ENCODE results near the gene CNPPD1. TPM values are rescaled to one million over a fixed set of nuclear protein-coding genes. Genes with fewer than 3 reads are reported as not detected.

The CNPPD1 gene
- 54.2 and 55.3 TPM in 2 replicates for total RNA-seq

DNA sequence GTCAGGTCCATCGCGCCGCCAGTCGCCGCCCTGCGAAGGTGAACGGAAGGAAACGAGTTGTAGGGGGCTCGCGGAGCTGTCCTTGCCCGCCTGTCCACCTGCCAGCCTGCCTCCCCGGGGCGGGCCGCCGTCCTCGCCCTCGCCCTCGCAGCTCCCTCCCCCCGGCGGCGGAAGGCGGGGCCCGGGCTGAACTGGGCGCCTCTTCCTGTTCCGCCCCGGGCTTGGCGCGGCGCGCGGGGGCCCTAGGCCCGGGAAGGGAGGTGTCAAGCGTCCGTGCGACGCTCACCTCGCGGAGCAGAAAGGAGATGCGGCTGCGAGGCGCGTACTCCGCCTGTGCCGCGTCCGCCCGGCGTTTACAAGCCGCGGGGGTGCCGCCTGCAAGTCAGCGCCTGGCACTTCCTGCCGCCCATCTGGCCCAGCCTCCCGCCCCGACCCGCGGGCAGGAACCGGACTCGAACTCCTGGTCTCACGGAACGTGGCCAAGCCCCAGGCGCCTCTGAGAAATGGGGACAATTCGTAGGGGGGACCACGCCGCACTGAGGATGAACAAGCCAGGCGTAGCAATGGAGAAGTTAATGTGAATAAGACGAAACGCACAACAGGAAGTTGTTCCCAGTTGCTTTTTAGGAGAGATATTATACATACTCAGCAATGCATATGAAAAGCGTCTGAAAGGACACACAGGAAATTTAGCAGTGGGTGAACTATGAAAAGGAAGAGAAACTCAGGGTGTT is at the start of gene CNPPD1:
Gene CNPPD1 (minus strand): TSS at position 108 of the 734 bp plus-strand sequence. CDS start 97 bp downstream, at position 11.
- no peak for DNase-seq (ENCODE audit: low read depth)
- TF ChIP-seq, protein P1, sequence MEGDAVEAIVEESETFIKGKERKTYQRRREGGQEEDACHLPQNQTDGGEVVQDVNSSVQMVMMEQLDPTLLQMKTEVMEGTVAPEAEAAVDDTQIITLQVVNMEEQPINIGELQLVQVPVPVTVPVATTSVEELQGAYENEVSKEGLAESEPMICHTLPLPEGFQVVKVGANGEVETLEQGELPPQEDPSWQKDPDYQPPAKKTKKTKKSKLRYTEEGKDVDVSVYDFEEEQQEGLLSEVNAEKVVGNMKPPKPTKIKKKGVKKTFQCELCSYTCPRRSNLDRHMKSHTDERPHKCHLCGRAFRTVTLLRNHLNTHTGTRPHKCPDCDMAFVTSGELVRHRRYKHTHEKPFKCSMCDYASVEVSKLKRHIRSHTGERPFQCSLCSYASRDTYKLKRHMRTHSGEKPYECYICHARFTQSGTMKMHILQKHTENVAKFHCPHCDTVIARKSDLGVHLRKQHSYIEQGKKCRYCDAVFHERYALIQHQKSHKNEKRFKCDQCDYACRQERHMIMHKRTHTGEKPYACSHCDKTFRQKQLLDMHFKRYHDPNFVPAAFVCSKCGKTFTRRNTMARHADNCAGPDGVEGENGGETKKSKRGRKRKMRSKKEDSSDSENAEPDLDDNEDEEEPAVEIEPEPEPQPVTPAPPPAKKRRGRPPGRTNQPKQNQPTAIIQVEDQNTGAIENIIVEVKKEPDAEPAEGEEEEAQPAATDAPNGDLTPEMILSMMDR (IDR thresholded peaks at IDR 0.05; ENCODE audit: insufficient read depth, low read length, poor library complexity, severe bottlenecking) = no peak
- no peaks in the 10 kb centered on the region for H3K27me3 ChIP-seq (ENCODE audit: control insufficient read depth, insufficient read depth, low read length)
- H3K4me3 ChIP-seq (ENCODE audit: low read depth, low read length) = peak within 1 kb of the TSS; percentile 63
- H3K36me3 ChIP-seq (ENCODE audit: control insufficient read depth, insufficient read depth, low read length) = no peaks in the 10 kb centered on the region

GRCh38 chr2:219225350-219225749 is 48.6 kb upstream of the CNPPD1 start:
- Histone ChIP-seq H3K36me3 (ENCODE audit: control insufficient read depth, insufficient read depth, low read length) (no peaks in the 10 kb centered on the region), H3K4me3 (ENCODE audit: low read depth, low read length) (no peak overlapping the region), H3K27me3 (ENCODE audit: control insufficient read depth, insufficient read depth, low read length) (no peaks in the 10 kb centered on the region)
- no peak for DNase-seq (ENCODE audit: low read depth)
- TF ChIP-seq, protein P1 (IDR thresholded peaks at IDR 0.05; ENCODE audit: insufficient read depth, low read length, poor library complexity, severe bottlenecking) = no peak

DNA sequence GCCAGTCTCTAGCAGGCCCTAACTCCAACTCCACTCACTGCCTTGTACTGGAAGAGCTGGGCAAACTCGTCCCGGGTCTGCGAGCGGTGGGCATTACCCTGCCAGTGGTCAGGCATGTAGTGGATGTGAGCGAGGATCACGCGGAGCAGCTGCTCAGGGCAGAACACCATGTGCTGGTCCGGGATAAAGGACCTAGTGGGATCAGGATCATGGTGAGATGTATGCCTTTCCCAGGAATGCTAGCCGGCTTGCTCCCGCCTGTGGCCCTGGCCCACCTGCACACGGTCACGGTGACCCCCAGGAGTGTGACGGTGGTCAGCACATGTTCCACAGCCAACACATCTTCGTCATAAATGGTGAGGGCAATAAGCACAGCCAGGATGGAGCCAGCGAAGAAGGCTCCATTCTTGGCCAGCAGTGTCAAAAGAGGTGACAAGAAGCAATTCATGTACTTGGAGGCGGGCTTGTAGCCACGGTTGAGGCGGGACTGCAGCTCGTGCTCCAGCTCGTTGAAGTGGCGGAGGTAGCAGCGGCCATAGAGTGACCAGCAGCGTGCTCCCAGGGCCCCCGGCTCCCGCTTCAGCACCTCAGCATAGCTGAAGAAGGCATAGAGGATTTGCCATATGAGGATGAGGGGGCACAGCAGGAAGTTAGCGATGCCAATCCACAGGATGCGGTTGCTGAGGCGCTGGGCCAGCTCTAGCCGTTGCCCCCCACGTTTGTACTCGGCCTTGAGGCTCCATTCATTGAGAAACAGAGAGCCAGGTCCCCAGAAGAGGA is 47.3 kb upstream of the CNPPD1 start:
- no peaks in the 10 kb centered on the region for H3K36me3 ChIP-seq (ENCODE audit: control insufficient read depth, insufficient read depth, low read length)

DNA sequence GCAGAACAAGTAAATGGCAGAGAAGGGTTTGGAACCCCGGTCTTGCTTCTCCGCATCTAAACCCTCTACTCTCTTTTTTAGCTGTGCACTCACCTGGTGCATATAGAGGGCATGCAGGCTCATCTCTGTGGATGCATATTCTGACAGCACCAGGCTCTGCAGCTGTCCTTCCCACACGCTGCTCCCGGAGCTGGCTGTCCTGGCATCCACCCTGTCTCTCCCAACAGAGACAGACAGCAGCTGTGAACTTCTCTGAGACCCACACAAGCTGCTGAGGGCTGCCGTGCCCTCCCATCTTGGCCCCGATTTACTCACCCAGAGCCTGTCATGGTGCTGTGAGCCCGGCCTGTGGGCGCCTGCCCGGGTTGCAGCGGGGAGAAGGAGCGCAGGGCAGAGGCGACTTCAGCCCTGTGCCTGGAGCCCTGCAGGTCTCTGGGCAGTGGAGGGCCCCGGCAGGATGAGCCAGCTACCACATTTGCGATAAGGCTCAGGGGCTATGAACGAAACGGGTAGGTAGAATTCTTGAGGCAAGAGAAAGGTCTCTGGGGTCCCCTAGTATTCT is 45.3 kb upstream of the CNPPD1 start:
- H3K4me3 ChIP-seq (ENCODE audit: low read depth, low read length) = no peak overlapping the region
- no peaks in the 10 kb centered on the region for H3K36me3 ChIP-seq (ENCODE audit: control insufficient read depth, insufficient read depth, low read length)
- no peaks in the 10 kb centered on the region for H3K27me3 ChIP-seq (ENCODE audit: control insufficient read depth, insufficient read depth, low read length)
- TF ChIP-seq, protein P1 (IDR thresholded peaks at IDR 0.05; ENCODE audit: insufficient read depth, low read length, poor library complexity, severe bottlenecking) = no peak
- DNase-seq (ENCODE audit: low read depth) = no peak

More for the DNA sequence above, 47.3 kb upstream of the CNPPD1 start:
- no peak for DNase-seq (ENCODE audit: low read depth)
- no peak overlapping the region for H3K4me3 ChIP-seq (ENCODE audit: low read depth, low read length)
- TF ChIP-seq, protein P1 (IDR thresholded peaks at IDR 0.05; ENCODE audit: insufficient read depth, low read length, poor library complexity, severe bottlenecking) = no peak
- no peaks in the 10 kb centered on the region for H3K27me3 ChIP-seq (ENCODE audit: control insufficient read depth, insufficient read depth, low read length)

DNA sequence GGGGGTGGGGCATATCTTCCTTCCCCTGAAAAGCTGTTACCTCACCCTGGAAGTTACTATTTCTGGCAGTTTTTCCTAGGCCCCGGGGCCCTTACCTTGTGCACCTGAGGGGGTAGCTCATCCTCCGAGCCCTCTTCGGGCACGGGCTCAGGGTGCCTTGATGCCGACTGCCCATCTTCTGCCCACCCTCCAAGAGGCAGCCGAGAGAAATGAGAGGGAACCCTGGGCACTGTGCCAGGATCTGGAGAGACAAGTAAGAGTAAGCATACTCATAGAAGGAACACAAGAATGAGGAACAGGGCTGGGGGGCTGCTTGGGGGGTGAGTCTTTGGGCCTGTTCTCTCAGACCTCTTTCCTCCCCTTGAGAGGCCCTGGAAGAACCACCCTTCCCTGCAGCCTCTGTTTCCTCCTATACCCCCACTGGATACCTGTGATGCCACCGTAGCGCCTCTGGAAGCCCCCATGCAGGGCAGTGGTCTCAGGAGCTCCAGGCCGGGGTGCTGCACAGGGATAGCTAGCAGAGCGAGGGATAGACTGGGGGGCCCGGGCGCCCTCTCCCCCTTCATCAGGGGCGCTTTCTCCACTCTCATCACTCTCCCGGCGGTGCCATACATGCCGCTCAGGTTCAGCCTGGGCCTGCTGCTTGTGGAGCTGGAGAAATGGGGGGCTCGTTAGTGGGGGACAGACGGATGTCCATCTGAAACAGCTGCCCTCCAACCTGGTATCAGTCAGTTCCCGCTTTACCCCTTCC is 44.1 kb upstream of the CNPPD1 start:
- DNase-seq (ENCODE audit: low read depth) = no peak
- H3K36me3 ChIP-seq (ENCODE audit: control insufficient read depth, insufficient read depth, low read length) = no peaks in the 10 kb centered on the region
- TF ChIP-seq, protein P1 (IDR thresholded peaks at IDR 0.05; ENCODE audit: insufficient read depth, low read length, poor library complexity, severe bottlenecking) = no peak
- no peaks in the 10 kb centered on the region for H3K27me3 ChIP-seq (ENCODE audit: control insufficient read depth, insufficient read depth, low read length)
- no peak overlapping the region for H3K4me3 ChIP-seq (ENCODE audit: low read depth, low read length)
